Astrocyte (in vitro differentiated cells and primary cell): ENCODE measurements around the gene NECTIN3.

ENCODE experiments used
- CTCF ChIP-seq: IDR thresholded peaks from 2 replicates; pipeline ENCODE4 v1.5.1; 2011; ENCODE audit warnings: low read depth, mild to moderate bottlenecking, inconsistent platforms, low read length, moderate library complexity; ENCODE audit not compliant: insufficient read depth
- EZH2 ChIP-seq: IDR thresholded peaks from 2 replicates; pipeline ENCODE4 v1.6.1; 2012; ENCODE audit warnings: mild to moderate bottlenecking, low read length, inconsistent platforms; ENCODE audit not compliant: insufficient read depth

GRCh38 chr3:111229301-111229700, 157.7 kb downstream of the NECTIN3 start:
- TF ChIP-seq CTCF (no peak), EZH2 (no peak)
